Activated T-helper 9 cell treated with anti-CD3 and anti-CD28 coated beads, Interleukin-2, amount 50 U/mL, for 16 hours (primary cell): ENCODE data around the gene DYDC2.
"Not testable (repeated sequence)": the region's sequence is repeated elsewhere in the genome, so short reads cannot be mapped to it uniquely, and the experiment has no call there.

Source experiments
- DNase-seq: peaks from one replicate; pipeline ENCODE4 v3.0.0-alpha.2; 2020; ENCODE audit warnings: low read depth

Gene DYDC2

GRCh38 chr10:80414142-80414895, 57.7 kb downstream of the DYDC2 start:
- no peak for DNase-seq

- DNase-seq: no peak
Observed at GRCh38 chr10:80415734-80416478, 59.3 kb downstream of the DYDC2 start.

DNA sequence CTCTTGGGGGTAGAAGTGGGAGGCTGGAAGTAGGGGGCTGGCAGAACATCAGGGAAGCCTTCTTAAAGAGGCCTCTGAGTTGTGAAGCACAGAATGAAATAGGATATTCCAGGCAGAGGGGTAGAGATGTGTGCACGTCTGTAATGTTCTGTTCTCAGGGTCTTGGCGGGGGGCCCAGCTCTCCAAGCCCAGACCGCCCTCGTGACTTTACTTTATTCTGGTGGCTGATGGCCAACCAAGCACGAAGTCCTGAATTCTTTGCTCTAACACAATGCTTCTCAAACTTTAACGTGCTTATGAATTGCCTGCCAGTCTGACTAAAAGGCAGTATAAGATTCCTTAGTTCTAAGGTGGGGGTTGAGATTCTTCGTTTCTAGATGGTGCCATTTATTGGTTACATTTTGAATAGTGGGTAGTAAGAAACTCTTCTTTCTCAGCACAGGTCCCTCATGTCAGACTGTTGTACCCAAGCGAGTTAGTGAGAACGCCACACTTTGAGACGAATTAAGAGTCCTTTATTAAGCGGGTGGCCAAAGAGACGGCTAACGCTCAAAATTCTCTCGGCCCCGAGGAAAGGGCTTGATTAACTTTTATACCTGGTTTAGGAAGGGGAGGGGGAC, 60.0 kb downstream of the DYDC2 start:
- no peak for DNase-seq

GRCh38 chr10:80417256-80417655, 60.7 kb downstream of the DYDC2 start:
- not testable (repeated sequence) for DNase-seq
